OCI-LY1 (cell line): ENCODE data around the gene CIAPIN1.

Experiments used
- H2AFZ ChIP-seq: fragments of 200-600 bp; sonication (generic), shearing (Covaris generic); 2 replicates; pipeline ENCODE4 v1.6.0; 2014; ENCODE audit warnings: antibody characterized with exemption, mild to moderate bottlenecking, low read length
- H3F3A ChIP-seq: fragments of 200-600 bp; sonication (generic), shearing (Covaris generic); 2 replicates; pipeline ENCODE4 v1.6.0; 2014; ENCODE audit warnings: mild to moderate bottlenecking, antibody characterized with exemption, low read length, moderate library complexity; ENCODE audit not compliant: insufficient read depth
- H3K27ac ChIP-seq: fragments of 200-600 bp; sonication (generic); 2 replicates; pipeline ENCODE4 v1.5.1; 2014; ENCODE audit warnings: low read length, mixed run types, mild to moderate bottlenecking, low read depth; ENCODE audit not compliant: poor library complexity, severe bottlenecking
- H3K27me3 ChIP-seq: fragments of 200-600 bp; sonication (generic); 2 replicates; pipeline ENCODE4 v1.6.0; 2014; ENCODE audit warnings: antibody characterized with exemption, mild to moderate bottlenecking, low read length, moderate library complexity; ENCODE audit not compliant: insufficient read depth
- H3K36me3 ChIP-seq: fragments of 200-600 bp; sonication (generic); 2 replicates; pipeline ENCODE4 v1.6.1; 2014; ENCODE audit warnings: mild to moderate bottlenecking, antibody characterized with exemption, low read length, moderate library complexity, mixed read lengths; ENCODE audit not compliant: insufficient read depth
- H3K4me1 ChIP-seq: fragments of 200-600 bp; sonication (generic); 2 replicates; pipeline ENCODE4 v1.5.1; 2014; ENCODE audit warnings: mild to moderate bottlenecking, low read length, moderate library complexity; ENCODE audit not compliant: insufficient read depth, severe bottlenecking
- H3K4me2 ChIP-seq: fragments of 200-600 bp; sonication (generic), shearing (Covaris generic); 2 replicates; pipeline ENCODE4 v1.6.1; 2014; ENCODE audit warnings: low read length
- H3K4me3 ChIP-seq: fragments of 200-600 bp; sonication (generic); 2 replicates; pipeline ENCODE4 v1.5.1; 2014; ENCODE audit warnings: low read length, low read depth, mild to moderate bottlenecking, mixed read lengths; ENCODE audit not compliant: poor library complexity, severe bottlenecking
- H3K79me2 ChIP-seq: fragments of 200-600 bp; shearing (Covaris generic); 2 replicates; pipeline ENCODE4 v1.6.1; 2016; ENCODE audit warnings: mixed run types, low read length, mixed read lengths; ENCODE audit not compliant: insufficient read depth
- H3K9ac ChIP-seq: fragments of 200-600 bp; sonication (generic), shearing (Covaris generic); 2 replicates; pipeline ENCODE4 v1.6.1; 2014; ENCODE audit warnings: mild to moderate bottlenecking, low read length, mixed read lengths
- H3K9me2 ChIP-seq: fragments of 200-600 bp; sonication (generic), shearing (Covaris generic); 2 replicates; pipeline ENCODE4 v1.6.1; 2014; ENCODE audit warnings: low read depth, mild to moderate bottlenecking, low read length, mixed read lengths
- H3K9me3 ChIP-seq: fragments of 200-600 bp; shearing (Covaris generic); 2 replicates; pipeline ENCODE4 v1.6.1; 2014; ENCODE audit warnings: low read length, mixed read lengths
- H4K20me1 ChIP-seq: fragments of 200-600 bp; sonication (generic), shearing (Covaris generic); 2 replicates; pipeline ENCODE4 v1.6.0; 2016; ENCODE audit warnings: mild to moderate bottlenecking, low read length; ENCODE audit not compliant: insufficient read depth
- EZH2 ChIP-seq: fragments of 200-600 bp; sonication (generic), shearing (Covaris generic); IDR thresholded peaks from 2 replicates; pipeline ENCODE4 v1.8.0; 2017; ENCODE audit warnings: borderline replicate concordance, mixed run types, mild to moderate bottlenecking, antibody characterized with exemption, low read length, moderate library complexity, mixed read lengths
- TF ChIP-seq, protein P1 (sequence below): fragments of 200-600 bp; sonication (generic), shearing (Covaris generic); IDR thresholded peaks from 2 replicates; pipeline ENCODE4 v1.5.1; 2017; ENCODE audit warnings: mild to moderate bottlenecking, antibody characterized with exemption, low read length, moderate library complexity, mixed read lengths

CIAPIN1 gene

DNA sequence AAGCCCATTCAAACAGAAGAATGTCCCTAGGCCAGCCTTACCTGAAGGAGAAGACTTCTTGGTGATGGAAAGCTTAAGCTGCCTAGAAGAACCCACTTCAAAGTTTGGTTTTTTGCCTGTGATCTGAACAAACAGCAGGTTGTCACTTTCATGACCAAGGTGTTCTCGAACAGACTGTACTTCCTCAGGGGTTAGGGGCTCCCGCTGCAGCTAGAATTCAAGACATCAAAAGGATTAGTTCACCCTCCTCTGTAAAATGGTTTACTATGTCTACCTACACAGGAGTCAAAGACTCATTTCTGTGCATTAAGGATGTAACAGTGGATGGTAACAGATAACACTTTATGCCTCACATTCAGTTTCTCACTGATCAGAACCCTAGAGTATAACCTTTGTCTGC lies 13.2 kb downstream of the CIAPIN1 start:
- no peaks in the 10 kb centered on the region for H3K9me2 ChIP-seq
- no peaks in the 10 kb centered on the region for H4K20me1 ChIP-seq
- no peak overlapping the region for H3K9ac ChIP-seq
- no peaks in the 10 kb centered on the region for H3K9me3 ChIP-seq
- no peak overlapping the region for H3K4me3 ChIP-seq
- peaks cover 91% of the 10 kb centered on the region for H3K36me3 ChIP-seq
- H3K27me3 ChIP-seq, result no peaks in the 10 kb centered on the region
- H3K27ac ChIP-seq, result no peak overlapping the region
- H3K79me2 ChIP-seq, result no peaks in the 10 kb centered on the region
- H2AFZ ChIP-seq, result no peak overlapping the region
- H3K4me2 ChIP-seq, result no peak overlapping the region
- H3K4me1 ChIP-seq, result no peaks in the 10 kb centered on the region
- TF ChIP-seq EZH2, result no peak
- TF ChIP-seq, protein P1, sequence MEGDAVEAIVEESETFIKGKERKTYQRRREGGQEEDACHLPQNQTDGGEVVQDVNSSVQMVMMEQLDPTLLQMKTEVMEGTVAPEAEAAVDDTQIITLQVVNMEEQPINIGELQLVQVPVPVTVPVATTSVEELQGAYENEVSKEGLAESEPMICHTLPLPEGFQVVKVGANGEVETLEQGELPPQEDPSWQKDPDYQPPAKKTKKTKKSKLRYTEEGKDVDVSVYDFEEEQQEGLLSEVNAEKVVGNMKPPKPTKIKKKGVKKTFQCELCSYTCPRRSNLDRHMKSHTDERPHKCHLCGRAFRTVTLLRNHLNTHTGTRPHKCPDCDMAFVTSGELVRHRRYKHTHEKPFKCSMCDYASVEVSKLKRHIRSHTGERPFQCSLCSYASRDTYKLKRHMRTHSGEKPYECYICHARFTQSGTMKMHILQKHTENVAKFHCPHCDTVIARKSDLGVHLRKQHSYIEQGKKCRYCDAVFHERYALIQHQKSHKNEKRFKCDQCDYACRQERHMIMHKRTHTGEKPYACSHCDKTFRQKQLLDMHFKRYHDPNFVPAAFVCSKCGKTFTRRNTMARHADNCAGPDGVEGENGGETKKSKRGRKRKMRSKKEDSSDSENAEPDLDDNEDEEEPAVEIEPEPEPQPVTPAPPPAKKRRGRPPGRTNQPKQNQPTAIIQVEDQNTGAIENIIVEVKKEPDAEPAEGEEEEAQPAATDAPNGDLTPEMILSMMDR, result no peak
- H3F3A ChIP-seq, result no peaks in the 10 kb centered on the region

DNA sequence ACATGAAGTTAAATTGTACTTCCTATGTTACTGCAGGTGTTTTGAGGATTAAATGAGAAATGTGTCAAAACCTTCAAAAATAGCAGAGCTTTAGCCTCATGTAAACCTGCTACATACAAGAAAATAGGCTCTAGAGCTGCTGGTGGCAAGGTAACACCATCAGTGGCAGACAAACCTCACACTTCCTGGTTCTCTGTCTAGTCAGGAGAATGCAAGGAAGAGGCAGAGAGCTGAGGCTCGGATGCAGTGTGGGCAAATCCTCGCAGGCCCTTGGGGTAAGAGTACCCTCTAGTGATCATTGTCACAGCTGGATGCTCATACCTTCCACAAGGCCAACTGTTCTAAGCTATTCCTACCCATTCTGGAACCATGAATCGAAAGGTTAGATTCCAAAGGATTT lies 14.2 kb downstream of the CIAPIN1 start:
- H4K20me1 ChIP-seq, result no peaks in the 10 kb centered on the region
- no peak overlapping the region for H3K4me3 ChIP-seq
- TF ChIP-seq, protein P1, result no peak
- no peak for TF ChIP-seq EZH2
- H3K9ac ChIP-seq, result no peak overlapping the region
- H2AFZ ChIP-seq, result no peak overlapping the region
- H3K4me2 ChIP-seq, result no peak overlapping the region
- H3K27me3 ChIP-seq, result no peaks in the 10 kb centered on the region
- no peak overlapping the region for H3K27ac ChIP-seq
- no peaks in the 10 kb centered on the region for H3K4me1 ChIP-seq
- peaks cover 91% of the 10 kb centered on the region for H3K36me3 ChIP-seq
- H3K9me2 ChIP-seq, result no peaks in the 10 kb centered on the region
- H3K9me3 ChIP-seq, result no peaks in the 10 kb centered on the region
- H3F3A ChIP-seq, result no peaks in the 10 kb centered on the region
- no peaks in the 10 kb centered on the region for H3K79me2 ChIP-seq

DNA sequence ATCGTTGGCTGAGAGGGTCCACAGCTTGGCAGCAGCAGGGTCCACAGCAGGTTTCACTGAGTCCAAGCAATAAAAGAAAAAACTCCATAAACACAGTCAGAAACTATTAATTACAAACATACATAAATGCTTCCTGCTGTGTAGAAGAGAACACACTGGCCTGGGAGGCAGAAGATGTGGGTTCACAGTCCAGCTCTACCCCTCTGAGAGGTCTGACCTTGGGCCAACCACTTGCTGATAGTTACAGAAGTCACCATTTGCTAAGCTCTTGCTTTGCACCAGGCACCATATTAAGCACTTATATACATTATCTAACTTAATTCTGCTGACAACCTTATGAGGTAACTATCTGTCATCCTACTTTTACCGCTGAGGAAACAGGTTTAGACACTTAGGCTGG lies 14.7 kb downstream of the CIAPIN1 start:
- Histone ChIP-seq H3F3A (no peaks in the 10 kb centered on the region), H3K4me3 (no peak overlapping the region), H3K9me3 (no peaks in the 10 kb centered on the region), H3K27me3 (no peaks in the 10 kb centered on the region), H3K9me2 (no peaks in the 10 kb centered on the region), H2AFZ (no peak overlapping the region), H3K9ac (no peak overlapping the region), H3K4me2 (no peak overlapping the region), H4K20me1 (no peaks in the 10 kb centered on the region), H3K79me2 (no peaks in the 10 kb centered on the region), H3K4me1 (no peaks in the 10 kb centered on the region), H3K36me3 (peaks cover 91% of the 10 kb centered on the region), H3K27ac (no peak overlapping the region)
- TF ChIP-seq EZH2, result no peak
- TF ChIP-seq, protein P1, result no peak
